ENCODE results near the gene CRIP2. TPM values are rescaled to one million over a fixed set of nuclear protein-coding genes. Genes with fewer than 3 reads are reported as not detected.

Gene CRIP2
- total RNA-seq, 1 donor from 2014 or later: 62.4 TPM

- no peak for DNase-seq (ENCODE audit: low spot score)
Measured at GRCh38 chr14:105444859-105445258, 29.8 kb upstream of the CRIP2 start.

DNA sequence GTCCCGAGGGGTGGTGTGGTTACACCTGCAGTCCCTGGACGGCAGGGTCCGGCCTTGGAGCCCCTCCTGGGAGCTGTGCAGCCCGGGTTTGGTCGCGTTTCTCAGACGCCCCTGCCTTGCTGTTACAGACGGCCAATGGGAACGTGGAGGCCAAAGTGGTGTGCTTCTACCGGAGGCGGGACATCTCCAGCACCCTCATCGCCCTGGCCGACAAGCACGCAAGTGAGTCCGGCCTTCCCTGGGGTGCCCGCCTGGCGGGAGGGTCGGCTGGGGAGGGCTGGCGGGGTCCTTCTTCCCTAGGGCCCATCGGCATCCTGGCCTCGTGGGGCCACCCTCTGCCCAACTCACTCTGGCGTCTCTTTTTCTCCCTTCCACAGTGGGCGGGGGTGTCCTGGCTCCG lies 29.3 kb upstream of the CRIP2 start:
- DNase-seq (ENCODE audit: low spot score): no peak

GRCh38 chr14:105445901-105446845 lies 28.4 kb upstream of the CRIP2 start:
- DNase-seq (ENCODE audit: low spot score): no peak

DNA sequence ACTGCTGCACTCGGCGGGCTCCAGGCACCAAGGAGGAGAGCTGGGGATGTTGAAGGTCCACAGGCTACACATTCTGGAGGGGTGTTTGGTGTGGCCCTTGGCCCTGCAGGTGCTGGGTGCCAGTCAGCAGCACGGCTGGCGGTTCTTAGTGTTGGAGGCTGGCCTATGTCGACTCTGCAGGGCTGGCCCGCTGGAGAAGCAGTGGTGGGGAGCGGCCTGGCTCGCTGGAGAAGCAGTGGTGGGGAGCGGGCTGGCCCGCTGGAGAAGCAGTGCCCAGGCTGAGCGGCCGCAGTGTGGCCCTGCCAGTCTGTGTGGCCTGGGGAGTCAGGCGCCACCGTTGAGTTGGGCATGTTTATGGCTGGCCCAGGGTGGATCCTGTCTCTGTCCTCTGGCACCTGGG lies 27.6 kb upstream of the CRIP2 start:
- DNase-seq (ENCODE audit: low spot score): no peak

- DNase-seq (ENCODE audit: low spot score): no peak
Measured at GRCh38 chr14:105447651-105448640, 26.7 kb upstream of the CRIP2 start.

GRCh38 chr14:105448706-105449111 lies 25.9 kb upstream of the CRIP2 start:
- DNase-seq (ENCODE audit: low spot score): peak; percentile 52

GRCh38 chr14:105449276-105450122 lies 25.1 kb upstream of the CRIP2 start:
- DNase-seq (ENCODE audit: low spot score): no peak

GRCh38 chr14:105450123-105450505 lies 24.5 kb upstream of the CRIP2 start:
- DNase-seq (ENCODE audit: low spot score): no peak

DNA sequence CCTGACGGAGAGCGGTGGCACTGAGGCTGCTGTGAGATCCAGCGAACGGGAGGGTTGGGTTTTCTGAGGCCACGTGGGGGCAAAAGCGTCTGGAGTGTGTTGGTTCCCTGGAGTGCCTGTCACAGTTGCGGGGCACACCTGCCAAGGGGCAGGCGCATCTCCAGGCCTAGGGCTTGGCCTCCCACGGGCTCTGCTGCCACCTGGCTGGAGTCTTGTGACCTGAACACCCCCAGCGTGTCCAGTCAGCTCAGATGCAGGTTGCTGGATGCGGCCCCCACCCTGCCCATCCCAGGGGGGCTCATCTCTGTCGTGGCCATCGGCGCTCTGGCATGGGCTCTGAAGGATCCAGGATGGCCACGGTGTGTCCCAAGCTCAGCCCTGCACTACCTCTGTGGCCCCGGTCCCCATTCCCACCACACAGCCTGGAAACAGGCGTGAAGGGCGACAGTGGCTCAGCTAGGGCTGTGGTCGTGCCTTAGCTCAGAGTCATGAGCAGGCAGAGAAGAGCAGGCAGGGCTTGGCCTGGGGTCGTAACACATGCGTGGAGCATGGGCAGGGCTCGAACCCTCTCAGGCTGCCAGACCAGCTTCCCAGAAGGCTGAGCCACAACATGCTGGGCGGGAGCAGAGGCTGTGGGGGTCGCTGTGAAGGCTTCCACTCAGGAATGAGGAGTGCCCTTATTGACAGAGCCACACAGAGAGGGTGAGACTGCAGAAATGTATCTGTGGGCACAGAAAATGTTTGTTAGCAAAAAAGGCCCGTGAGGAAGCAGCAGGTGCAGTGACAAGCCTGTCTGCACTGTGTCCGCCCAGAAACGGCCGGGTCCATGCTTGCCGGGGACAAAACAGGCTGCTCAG lies 23.5 kb upstream of the CRIP2 start:
- DNase-seq (ENCODE audit: low spot score): no peak

DNA sequence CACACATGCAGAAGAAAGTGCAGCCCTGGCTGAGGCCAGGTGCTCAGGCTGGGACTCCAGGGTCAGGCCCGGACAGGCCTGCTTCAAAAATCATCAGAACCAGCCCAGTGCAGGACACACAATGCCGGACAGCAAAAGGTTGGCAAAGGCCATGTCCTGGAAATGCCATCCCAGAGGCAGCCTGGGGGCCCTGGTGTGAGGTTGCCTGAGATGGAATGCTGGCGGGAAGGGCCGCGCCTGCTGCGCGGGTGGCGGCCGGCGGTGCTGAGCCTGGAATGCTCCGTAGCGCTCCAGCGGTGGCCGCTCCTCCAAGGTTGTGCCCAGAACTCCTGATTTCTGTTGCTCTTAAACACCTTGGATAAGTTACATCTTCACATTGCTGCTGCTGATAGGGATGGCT lies 21.7 kb upstream of the CRIP2 start:
- DNase-seq (ENCODE audit: low spot score): no peak

DNA sequence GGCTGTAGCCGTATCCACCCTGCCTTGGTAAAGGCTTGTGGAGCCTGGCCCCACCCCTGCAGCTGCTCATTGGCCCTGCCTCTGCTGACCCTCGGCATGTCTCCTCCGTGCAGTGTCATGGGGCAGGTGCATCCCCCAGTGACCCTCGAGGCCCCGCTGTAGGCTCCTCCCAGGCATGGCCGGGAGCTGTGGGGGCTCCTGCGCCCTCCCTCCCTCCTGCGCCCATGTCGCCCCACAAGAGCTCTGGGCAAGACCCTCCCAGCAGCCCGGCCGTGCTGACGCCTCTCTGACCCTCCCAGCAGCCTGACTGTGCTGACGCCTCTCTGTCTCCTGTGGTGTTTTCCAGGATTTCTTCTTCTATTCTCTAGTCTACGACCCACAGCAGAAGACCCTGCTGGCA lies 20.8 kb upstream of the CRIP2 start:
- DNase-seq (ENCODE audit: low spot score): no peak

- DNase-seq (ENCODE audit: low spot score): no peak
Measured at GRCh38 chr14:105455086-105455640, 19.5 kb upstream of the CRIP2 start.

DNA sequence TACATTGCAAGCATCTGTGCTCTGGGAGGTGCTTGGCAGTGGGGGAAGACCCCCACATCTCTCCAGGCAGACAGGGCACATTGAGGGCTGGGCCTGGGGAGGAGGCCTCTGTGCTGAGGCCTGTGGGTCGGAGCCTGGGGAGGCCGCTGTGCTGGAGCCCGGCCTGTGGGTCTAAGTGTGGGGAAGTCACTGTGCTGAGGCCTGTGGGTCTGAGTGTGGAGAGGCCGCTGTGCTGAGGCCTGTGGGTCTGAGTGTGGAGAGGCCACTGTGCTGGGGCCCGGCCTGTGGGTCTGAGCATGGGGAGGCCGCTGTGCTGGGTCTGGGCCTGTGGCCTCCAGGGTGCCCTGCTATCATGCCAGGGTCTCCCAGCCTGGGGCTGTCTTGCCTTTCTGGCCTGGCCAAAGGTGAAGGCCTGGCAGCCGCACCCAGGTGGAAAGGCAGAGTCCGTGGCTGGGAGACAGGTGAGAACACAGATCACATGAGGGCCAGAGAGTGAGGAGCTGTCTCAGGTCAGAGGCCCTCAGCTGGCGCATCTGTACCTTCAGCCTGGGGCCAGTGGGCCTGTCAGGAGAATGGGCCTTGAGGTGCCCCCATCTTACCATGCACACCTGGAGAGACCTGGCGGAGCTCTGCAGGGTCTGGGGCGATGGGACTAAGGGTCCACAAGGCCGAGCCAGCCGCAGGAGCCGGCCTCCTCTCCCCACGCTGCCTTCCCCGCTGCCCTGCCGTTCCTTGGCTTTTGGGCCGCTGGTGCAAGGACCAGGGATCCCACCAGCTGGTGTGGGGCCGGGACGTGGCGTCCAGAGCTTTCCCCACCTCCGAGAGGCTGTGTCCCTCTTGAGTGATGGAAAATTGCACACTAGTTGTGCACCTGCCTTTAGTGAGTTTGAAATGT lies 18.6 kb upstream of the CRIP2 start:
- DNase-seq (ENCODE audit: low spot score): no peak

DNA sequence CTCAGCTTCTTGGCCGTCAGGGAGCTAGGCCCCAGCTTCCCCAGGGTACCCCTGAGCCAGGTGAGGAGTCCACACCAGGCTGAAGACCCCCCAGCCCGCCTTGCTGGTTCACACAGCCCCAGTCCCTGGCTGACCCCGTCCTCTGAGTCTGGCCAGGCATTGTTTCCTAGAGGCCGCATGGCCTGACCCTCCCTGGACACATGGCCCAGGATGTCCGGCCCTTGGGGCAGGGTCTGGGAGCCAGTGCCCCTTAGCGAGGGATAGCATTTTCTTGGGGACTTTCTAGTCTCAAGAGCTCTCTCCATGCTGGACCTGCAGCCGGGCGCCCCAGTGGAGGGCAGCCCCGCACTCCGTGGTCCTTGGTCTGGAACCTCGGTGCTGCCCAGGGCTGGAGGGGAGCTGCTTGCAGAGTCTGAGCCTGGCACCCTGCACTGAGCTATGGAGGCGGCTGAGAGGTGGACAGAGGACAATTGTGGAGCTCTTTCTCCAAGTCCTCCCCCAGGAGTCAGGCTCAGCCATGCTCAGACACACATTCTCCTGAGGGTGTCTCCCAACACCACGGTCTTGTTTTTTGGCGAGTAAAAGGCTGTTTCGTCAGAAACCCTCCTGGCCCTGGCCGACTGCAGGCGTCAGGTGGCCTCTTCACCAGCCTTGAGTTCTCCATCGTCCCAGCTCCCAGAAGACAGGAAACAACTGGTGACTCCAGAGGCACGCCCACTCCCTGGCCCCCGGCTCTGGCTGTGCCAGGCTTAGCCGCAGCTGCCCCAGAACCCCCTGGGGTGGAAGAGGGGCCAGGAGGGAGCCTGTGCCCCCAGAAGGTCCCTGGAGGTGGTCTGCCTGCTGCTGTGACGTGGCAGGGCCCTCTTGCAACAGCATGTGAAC lies 17.6 kb upstream of the CRIP2 start:
- DNase-seq (ENCODE audit: low spot score): no peak

DNA sequence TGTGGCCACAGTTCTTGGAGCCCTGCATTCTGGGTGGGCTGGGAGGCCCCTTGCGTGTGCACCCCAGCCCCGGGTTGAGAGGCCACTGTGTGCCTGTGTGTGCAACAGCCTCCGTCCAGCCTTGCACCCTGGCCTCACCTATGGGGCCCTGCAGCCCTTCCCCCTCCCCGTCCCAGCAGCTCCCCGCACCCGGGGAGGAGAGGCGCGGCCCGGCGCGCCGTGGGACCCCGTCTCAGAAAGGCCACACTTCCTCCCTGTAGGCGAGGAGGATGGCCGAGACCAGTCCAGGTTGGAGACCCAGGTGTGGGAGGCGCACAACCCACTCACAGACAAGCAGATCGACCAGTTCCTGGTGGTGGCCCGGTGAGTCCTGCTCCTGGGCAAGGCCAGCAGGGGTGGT lies 16.6 kb upstream of the CRIP2 start:
- DNase-seq (ENCODE audit: low spot score): no peak

- DNase-seq (ENCODE audit: low spot score): no peak
Measured at GRCh38 chr14:105458571-105458970, 16.1 kb upstream of the CRIP2 start.

- DNase-seq (ENCODE audit: low spot score): no peak
Measured at GRCh38 chr14:105460116-105460515, 14.5 kb upstream of the CRIP2 start.

DNA sequence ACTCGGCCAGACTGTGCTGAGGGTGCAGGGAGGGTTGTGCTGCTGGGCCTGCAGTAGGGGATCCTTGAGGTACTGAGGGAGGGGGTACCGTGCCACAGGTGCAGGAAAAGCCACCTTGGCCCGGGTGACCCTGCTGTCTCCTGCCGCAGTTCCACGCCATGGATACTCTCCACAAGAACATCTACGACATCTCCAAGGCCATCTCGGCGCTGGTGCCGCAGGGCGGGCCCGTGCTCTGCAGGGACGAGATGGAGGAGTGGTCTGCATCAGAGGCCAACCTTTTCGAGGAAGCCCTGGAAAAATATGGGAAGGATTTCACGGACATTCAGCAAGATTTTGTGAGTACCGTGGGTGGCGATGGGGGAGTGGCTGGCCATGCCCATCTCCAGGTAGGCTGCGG lies 14.0 kb upstream of the CRIP2 start:
- no peak for DNase-seq (ENCODE audit: low spot score)

All from umbilical cord (tissue), 2 donors.